Measurements from ENCODE around the gene PAQR7.

Gene PAQR7

GRCh38 chr1:25908161-25908560 is 32.7 kb upstream of the PAQR7 start:
- peaks cover 29% of the 10 kb centered on the region for H3K79me2 ChIP-seq (ENCODE audit: control insufficient read depth, low read length)
- no peaks in the 10 kb centered on the region for H3K9me3 ChIP-seq (ENCODE audit: control insufficient read depth, insufficient read depth, low read length)
- peaks cover 24% of the 10 kb centered on the region for H3K36me3 ChIP-seq (ENCODE audit: control insufficient read depth, low read length)
- H3K27me3 ChIP-seq (ENCODE audit: control insufficient read depth, low read length): peaks cover 5% of the 10 kb centered on the region
- peaks cover 20% of the 10 kb centered on the region for H4K20me1 ChIP-seq (ENCODE audit: control insufficient read depth, insufficient read depth, low read depth, low read length)
- no peak overlapping the region for H3K4me3 ChIP-seq (ENCODE audit: low read length)
- no peak overlapping the region for H3K4me2 ChIP-seq (ENCODE audit: low read length)
- TF ChIP-seq EZH2phosphoT487 (IDR thresholded peaks at IDR 0.05; ENCODE audit: borderline replicate concordance, low read length) (no peak), CTCF (IDR thresholded peaks at IDR 0.05; ENCODE audit: low read depth, low read length, poor library complexity, severe bottlenecking) (no peak)
- H3K9me2 ChIP-seq (replicated peaks; ENCODE audit: control insufficient read depth, low read length): no peaks in the 10 kb centered on the region
- peaks cover 24% of the 10 kb centered on the region for H3K4me1 ChIP-seq (ENCODE audit: control insufficient read depth, low read length)
- peaks cover 16% of the 10 kb centered on the region for H3F3A ChIP-seq (ENCODE audit: control insufficient read depth, insufficient read depth)
- H3K27ac ChIP-seq (ENCODE audit: low read depth, low read length): no peak overlapping the region

GRCh38 chr1:25907601-25908000 is 32.1 kb upstream of the PAQR7 start:
- TF ChIP-seq CTCF (IDR thresholded peaks at IDR 0.05; ENCODE audit: low read depth, low read length, poor library complexity, severe bottlenecking) (no peak), EZH2phosphoT487 (IDR thresholded peaks at IDR 0.05; ENCODE audit: borderline replicate concordance, low read length) (no peak)
- Histone ChIP-seq H3K4me1 (ENCODE audit: control insufficient read depth, low read length) (peaks cover 25% of the 10 kb centered on the region), H4K20me1 (ENCODE audit: control insufficient read depth, insufficient read depth, low read depth, low read length) (peaks cover 24% of the 10 kb centered on the region), H3K79me2 (ENCODE audit: control insufficient read depth, low read length) (peaks cover 35% of the 10 kb centered on the region), H3K27me3 (ENCODE audit: control insufficient read depth, low read length) (peaks cover 5% of the 10 kb centered on the region), H3K4me2 (ENCODE audit: low read length) (no peak overlapping the region), H3K36me3 (ENCODE audit: control insufficient read depth, low read length) (peaks cover 29% of the 10 kb centered on the region), H3F3A (ENCODE audit: control insufficient read depth, insufficient read depth) (peaks cover 22% of the 10 kb centered on the region), H3K9me3 (ENCODE audit: control insufficient read depth, insufficient read depth, low read length) (no peaks in the 10 kb centered on the region), H3K27ac (ENCODE audit: low read depth, low read length) (no peak overlapping the region), H3K9me2 (replicated peaks; ENCODE audit: control insufficient read depth, low read length) (no peaks in the 10 kb centered on the region), H3K4me3 (ENCODE audit: low read length) (no peak overlapping the region)

GRCh38 chr1:25906644-25907300 is 31.3 kb upstream of the PAQR7 start:
- no peaks in the 10 kb centered on the region for H3K9me2 ChIP-seq (replicated peaks; ENCODE audit: control insufficient read depth, low read length)
- no peak overlapping the region for H3K27ac ChIP-seq (ENCODE audit: low read depth, low read length)
- H3F3A ChIP-seq (ENCODE audit: control insufficient read depth, insufficient read depth): peaks cover 29% of the 10 kb centered on the region
- H3K4me3 ChIP-seq (ENCODE audit: low read length): peak overlapping the region; percentile 93
- peak overlapping the region; percentile 70 for H3K4me2 ChIP-seq (ENCODE audit: low read length)
- peaks cover 30% of the 10 kb centered on the region for H4K20me1 ChIP-seq (ENCODE audit: control insufficient read depth, insufficient read depth, low read depth, low read length)
- H3K79me2 ChIP-seq (ENCODE audit: control insufficient read depth, low read length): peaks cover 42% of the 10 kb centered on the region
- H3K4me1 ChIP-seq (ENCODE audit: control insufficient read depth, low read length): peaks cover 25% of the 10 kb centered on the region
- no peak for TF ChIP-seq EZH2phosphoT487 (IDR thresholded peaks at IDR 0.05; ENCODE audit: borderline replicate concordance, low read length)
- TF ChIP-seq CTCF (IDR thresholded peaks at IDR 0.05; ENCODE audit: low read depth, low read length, poor library complexity, severe bottlenecking): no peak
- H3K27me3 ChIP-seq (ENCODE audit: control insufficient read depth, low read length): peaks cover 5% of the 10 kb centered on the region
- H3K36me3 ChIP-seq (ENCODE audit: control insufficient read depth, low read length): peaks cover 38% of the 10 kb centered on the region
- no peaks in the 10 kb centered on the region for H3K9me3 ChIP-seq (ENCODE audit: control insufficient read depth, insufficient read depth, low read length)

All from DOHH2 (cell line).